IPS DF 19.7 (cell line): ENCODE results near the gene BCOR.

Experiments
- DNase-seq: peaks from one replicate; pipeline ENCODE4 v3.0.0-alpha.2; 2013; ENCODE audit warnings: low read depth, low spot score

The BCOR gene

DNA sequence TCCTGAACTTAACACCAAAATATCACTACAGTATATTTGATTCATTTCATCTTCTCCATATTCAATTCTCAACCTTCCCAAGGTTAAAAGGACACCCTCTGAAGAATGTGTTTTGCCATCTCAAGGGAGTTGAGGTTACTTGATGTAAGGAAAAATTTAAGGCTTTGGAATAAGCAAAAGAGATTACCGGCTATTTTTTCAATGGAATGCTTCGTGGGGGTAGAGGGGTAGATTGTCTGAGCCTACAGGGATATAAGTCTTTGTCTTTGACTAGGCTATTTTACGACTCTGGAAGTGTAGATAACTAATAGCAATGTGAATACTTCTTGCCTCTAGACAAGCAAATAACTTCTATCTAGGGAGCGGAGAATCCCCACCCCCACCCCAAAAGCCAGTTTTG lies 78.2 kb downstream of the BCOR start:
- no peak for DNase-seq

DNA sequence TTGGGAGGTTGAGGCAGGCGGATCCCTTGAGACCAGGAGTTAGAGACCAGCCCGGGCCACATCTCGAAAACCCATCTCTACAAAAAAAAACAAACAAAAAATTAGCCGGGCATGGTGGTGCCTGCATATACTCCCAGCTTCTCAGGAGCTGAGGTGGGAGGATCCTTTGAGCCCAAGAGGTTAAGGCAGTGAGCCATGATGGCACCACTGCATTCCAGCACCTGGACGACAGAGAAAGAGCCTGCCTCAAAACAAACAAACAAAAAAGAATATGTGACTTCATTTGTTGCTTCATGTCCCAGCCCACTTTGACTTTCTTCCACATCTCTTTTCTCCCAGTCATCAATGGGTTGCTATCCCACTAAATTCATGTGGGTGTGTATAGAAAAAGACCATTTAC lies 79.7 kb downstream of the BCOR start:
- DNase-seq, result no peak

DNA sequence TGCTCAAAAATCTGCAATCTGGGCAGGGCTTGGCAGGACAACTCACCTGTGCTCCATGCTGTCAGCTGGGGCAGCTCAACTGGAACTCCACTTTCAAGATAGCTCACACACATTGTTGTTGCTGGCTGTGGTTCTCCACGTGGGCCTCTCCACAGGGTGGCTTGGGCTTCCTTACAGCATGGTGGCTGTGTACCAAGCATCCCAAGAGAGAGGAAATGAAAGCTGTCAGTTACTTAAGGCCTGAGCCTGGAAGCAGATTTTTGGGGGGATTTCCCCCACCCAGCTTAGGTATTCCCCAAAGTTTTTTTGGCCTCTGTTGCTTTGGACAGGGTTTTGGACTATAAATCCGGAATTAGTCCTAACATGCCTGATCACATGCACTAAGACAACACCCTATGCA lies 81.0 kb downstream of the BCOR start:
- DNase-seq, result no peak

DNA sequence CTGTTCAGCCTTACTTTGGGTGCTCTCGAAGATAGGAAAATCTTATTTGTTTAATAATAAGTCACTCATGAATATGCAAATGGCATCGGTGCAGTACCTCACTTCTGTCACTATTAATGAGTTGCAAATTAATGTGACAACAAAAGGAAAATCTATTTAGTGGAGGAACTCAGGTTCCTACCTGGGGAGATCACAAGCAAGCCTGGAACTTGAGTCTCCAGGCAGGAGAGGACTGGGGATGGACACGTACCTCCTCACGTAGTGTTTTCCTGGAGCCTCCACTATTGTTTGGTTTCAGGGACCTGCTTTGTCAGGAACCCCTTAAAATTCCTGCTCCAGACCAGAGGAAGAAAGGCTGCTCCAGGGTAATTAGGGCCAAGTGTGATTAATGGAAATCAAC lies 82.1 kb downstream of the BCOR start:
- no peak for DNase-seq

DNA sequence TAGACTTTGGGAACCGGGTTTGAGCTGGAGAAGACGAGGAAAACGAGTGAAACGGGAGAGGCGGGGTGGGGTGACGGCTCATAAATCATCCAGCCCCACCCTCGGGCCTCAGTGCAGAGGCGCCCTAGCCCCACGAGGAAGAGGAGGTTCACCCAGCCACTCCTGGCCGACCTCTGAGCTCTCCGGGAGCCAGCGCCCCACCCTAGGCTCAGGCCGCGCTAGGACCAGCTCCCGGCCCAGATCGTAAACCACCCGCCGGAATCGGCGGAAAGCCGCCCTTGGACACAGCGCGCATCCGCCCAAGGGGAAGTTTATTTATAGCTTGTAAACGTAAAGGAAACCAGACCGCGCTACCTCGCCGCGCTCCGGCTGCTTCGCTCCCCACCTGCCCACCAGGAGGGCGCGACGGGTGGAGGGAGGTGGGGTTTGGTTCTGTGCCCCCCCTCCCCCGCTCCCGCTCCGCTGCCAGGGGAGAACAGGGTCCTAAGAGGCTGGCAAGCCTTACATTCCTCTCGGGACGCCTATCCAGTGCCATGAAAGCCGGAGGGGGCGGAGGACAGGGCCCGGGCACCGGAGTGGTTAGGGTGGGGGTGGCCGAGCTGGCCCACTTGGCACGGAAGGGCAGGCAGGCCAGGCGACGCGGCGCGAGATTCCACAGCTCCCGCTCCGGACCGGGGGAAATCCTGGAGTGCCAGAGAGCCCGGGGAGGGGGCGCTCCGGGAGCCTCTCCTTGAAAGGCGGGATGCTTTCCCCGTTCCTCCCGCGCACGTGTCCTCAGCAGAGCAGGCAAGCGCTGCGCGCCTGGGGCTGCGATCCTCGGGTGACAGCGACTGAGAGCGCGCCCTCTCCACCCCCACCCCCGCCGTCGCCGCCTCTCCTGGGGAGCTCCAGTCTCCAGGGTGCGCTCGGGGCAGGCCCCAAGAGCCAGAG lies 84.2 kb downstream of the BCOR start:
- no peak for DNase-seq

DNA sequence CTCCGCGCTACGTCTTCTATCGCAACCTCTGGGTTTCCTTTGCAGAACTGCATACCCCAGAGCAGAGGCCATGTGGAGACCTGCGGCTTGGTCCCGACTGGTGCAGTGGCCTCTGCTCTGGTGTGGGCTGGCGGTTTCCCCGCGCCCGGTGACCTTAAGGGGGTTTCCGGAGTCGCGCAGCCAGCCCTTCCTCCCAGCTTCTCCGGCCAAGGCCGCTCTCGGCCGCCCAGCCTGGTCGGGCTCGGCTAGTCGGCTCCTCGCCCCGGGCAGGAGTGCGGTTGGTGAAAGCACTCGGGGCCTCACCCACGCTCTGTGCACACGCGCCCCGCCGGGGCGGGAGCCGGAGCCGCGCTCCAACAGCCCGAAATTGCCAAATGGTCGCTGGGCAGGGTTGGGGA lies 84.9 kb downstream of the BCOR start:
- no peak for DNase-seq

DNA sequence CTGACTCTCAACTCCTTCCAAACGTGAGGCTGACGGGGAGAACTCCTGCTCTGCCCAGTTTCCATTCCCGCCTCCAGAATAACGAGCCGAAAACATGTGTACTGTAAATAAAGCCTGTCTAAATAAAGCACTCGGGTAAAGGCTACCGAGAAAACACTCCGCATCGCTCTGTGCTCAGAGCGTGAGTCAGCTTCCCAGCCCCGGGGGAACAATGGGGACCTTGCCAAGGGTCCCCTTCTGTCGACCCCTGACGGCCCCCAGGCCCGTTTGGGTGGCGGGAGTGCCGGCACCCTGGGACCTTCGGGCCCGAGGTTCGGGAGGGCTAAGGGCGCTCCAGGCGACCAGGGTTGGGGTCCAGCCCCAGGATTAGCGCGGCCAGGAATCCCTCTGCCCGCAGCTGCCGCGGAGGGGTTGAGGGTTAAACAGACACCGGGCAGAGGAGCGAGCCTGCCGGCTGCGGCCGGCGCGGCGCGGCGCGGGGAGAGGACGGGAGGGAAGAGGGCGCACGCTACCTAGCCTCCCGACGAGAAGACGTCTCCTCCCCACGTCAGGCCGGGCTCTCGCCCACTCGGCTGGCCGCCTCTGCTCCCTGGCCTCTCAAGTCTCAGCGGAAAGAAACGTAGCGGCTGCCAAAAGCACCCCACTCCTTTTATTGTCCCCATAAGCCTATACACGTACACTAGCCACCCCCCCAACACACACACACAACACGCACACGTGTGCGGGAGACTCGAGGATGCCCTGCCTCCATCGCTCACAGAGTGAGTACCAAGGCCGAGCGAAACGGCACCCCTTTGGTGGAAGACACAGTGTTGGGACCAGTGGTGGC lies 85.5 kb downstream of the BCOR start:
- DNase-seq, result no peak

DNA sequence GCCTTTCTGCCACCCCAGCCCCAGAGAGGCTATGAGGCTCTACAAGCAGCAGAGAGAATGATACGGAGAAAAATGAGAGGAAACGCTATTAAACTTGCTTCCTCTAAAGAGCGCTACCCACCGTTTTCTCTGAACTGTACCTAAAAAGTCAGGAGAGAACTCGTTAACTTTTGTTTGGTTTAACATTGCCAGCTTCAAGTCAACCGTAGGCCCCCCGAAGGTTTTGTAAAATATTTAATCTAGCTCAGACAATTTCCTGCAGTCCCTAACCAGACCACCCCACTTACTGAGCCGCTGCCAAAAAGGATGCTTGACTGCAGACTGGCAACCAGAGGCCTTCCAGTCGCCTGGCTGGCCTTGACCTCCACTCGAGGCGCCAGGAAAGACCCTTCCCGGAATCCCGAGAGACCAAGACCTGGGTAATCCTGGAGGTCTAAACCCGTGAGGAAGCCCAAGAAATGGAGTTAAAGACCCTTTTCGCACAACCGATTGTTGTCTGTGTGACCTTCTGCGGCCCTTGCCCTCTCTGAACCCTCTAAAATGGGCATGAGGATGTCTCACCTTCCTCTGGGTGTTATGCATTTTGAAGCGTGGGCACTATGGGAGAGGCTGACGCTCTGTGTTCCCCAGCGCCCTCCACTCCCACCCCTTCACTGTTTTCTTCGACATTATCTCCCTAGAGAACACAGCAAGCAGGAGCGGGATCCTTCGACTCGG lies 86.3 kb downstream of the BCOR start:
- no peak for DNase-seq

DNA sequence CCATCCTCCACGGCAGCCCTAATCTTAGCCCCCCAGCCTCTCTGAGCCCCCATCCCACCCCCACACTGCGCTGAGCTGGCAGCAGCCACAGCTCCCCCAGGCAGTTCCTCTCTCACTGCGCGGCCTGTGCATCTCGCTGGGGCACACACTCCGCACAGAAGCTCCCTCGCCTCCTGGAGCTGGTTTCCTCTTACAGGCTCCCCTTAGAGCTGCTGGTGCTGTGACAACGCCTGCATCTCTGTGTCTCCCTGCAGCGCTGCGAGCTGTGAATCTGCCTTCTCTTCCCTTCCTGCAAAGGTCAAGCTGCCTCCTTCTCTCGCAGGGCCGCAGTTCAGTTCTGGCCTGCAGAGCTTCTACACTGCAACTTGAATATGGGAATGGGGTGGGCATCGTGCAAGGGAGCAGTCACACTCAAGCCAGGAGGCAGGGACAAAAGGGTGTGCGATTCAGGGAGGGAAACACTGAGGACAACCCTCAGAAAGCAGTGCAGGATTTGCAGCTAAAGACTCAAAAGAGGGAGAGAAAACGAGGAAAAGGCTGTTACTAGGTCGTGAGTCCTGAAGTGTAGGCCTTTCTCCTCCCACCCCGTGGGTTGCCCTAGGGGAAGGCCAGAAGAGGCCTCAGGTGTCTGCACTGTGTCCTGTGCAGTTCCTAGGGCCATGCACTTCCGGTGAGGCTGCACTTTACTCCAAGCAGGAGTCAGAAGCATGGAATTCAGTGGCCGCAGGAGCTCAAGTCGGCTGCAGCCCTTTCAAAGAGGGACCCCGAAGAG lies 87.0 kb downstream of the BCOR start:
- no peak for DNase-seq

DNA sequence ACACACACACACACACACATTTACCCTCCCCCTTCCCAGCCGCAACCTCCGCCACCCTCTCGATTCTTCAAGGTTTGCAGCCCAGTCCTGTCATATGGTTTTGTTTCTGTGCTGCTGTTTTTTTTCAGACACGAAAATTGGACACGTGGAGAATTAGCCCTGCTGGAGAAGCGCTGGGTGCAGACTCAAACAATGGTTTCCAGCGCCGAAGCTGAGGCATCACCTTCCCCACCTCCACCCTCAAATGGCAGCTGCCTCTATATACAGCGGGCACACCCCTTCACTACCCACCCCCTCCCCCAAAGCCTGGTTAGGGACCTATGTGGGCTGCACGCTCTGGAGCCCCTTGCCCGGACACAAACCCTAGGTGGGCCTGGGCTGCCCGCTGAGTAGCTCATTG lies 87.9 kb downstream of the BCOR start:
- no peak for DNase-seq

DNA sequence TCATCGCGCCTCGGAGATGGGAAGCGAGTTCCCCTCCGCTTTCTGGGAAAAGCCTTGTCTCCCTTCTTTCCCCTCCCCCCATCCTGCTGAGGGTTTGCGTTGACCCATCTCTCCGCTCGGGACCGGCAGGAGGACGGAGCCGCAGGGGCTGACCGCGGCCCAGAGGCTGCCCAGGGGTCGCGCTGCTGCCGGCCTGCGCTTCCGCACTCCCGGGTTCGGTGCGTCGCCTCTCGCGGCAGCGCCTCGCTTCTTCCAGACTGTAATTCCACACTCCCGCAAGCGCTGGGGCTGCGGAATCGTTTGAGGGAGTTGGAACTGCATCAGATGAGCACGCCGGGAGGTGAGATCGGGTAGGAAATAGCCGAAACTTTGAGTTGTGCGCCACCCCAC lies 88.3 kb downstream of the BCOR start:
- DNase-seq, result no peak

DNA sequence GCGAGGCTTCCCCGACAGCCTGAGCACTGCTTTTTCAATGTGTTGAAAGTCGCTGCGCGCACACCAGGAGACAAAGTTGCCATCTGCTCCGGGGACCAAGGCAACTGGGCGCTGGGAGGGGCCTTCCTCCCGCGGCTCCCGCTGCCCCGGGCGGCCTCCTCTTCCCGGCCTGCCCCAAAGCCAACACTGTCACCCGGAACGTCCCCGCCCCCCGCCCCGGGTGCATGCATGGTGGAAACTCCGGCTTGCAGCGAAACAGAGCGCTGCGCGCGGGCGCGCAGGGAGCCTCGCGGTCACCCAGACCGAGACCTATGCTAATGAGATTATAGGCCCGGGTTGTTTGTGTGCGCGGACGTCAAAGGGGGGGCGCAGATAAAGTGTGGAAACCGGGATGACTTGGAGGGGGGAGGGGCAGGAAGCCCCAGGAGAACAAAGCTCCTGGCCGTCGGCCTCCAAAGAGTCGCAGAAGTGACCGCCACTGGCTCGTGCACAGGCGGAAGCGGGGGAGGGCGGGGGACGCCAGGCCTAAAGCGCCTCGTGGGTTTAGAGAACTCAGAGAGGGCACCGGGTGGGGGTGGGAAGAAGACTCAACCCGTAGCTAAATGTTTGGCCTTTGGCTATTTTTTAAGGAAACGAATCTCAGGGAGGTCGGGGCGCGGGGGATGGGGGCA lies 88.8 kb downstream of the BCOR start:
- DNase-seq, result no peak

DNA sequence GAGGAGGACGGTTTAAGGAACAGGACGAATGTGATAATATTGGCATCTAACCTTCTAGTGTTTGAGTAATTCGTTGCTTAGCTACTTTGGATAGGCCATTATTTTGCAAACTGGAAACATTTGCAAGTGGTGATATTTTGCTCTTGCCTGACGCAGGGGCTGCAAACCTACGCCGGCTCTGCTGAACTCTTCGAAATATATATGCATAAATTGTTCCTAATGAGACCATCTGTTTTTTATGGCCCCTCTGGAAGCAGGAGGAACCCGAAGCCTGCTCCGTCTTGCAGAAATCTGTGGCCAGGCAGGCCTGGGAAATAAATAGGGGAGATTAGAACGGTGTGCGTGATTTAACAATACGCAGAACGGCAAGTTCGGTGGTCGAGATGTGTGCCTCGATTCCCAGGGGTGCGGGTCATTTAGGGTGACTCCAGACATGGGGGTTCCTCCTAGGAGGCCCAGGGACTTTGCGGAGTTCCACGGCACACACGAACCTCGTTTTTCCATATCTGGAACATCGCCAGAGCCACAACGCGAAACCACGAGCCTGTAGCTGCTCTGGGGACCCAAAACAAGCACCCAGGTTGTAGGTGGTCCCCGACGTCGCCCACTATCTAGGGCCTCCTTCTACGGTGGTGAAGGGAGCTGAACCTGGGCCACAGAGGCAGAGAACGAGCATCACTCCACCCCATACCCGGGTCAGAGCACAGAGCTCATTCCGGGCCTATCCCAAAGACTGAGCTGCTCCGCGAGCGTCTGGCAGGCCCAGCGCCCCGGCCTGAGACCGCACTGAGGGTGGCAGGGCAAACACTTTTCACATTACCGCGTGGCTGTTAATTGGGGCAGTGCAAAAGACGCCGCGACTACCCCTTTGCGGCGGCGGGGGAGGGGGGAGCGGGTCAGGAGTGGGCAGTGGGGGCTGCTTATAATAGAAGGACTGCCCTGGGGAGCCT lies 89.7 kb downstream of the BCOR start:
- no peak for DNase-seq

DNA sequence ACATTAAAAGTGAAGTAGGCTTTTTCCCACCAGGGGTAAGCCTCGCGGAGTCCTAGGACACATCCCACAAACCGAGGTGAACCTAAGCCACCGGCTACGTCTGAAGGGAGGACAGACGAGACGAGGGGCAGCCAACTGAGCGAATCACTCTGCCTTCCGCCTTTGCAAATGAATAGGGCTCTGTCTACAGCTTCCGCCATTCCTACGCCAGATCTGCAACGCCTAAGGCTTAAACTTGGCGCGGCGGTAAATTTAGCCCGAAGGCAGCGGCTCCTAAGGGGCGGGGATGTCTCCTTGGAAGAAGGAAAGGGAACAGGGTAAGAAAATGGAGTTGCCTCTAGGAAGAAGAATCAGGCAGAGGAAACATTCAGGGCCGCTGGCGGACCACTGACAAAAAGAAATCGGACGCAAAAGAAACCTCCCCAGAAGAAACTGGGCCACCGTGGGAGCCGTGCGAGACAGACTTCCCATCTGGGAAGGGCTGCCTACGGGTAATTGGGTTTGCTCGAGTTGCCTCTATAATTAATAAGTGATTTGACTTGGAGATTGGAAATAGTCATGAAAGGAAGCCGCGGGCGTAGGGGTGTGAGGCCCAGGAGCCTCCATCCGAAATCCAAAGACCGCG lies 90.5 kb downstream of the BCOR start:
- no peak for DNase-seq

DNA sequence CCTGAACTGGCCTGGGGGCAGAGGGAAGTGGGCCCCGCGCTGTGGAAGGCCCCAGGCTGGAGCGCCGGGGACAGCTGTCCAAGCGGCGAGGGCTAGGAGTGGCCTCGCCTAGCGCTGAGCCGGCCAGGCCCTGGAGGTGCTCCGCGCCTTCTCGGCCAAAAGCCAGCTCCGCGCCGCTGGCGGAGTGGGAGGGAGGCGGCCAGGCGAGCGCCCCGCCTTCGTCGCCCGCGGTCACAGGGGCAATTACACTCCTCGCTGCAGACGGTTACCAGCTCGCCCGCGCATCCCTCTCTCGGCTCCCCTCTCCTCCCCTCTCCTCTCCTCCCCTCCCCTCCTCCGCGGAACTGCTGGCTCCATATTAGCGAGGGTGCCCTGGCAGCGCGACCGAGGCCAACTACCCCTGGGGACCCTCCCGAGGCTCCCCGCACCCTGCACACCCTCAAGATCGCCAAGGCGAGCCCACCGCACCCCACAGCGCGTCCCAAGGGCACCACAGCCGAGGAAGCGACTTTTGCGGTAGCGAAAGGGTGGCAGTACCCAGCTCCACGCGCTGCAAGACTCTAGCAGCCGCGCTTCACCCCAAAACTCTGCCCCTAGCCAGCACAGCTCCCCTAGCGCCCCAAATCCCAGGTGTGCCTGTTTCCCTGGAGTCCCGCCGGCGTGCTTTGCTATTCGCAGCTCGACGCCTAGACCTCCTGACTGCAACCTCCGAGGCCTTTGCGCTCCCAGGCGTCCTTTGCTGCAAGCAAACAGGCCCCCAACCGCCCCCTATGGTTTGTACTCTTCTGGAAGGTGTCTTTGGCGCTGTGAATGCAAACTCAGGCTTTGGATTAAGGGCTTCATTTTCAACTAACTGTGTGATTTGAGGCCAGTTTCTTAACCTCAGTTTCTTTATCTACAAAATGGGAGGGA lies 91.4 kb downstream of the BCOR start:
- no peak for DNase-seq

DNA sequence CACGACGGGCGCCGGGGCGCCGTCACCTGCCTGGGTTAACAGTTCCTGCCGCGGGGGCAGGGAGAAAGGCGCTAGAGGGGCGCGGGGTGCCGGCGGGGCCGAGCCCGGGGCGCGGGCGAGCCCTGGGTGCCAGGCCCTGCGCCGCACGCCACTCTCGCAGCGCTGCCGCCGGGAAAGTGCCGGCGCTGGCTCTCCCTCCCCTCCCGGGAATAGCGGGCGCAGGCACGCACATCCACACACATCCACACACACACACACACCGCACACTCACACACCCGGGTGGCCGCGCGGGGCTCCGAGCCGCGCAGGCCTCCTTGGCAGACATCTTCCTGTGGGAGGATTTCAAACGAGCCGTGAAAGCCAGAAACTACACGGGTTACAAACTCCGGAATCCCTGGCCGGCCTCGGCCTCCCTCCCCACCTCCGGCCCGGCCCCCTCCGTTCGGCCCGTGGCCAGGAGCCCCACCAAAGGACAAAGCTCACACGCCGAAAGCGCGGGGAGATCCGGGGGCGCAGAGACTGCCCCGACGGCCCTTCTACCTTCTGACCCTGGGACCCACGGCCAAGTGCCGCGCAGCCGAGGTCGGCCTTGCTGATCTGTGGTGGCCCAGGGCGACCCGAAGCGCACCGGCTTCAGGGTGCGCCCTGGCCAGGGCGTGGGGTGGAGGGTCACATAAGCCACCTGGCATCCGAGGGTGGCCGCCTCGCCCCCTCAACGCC lies 92.3 kb downstream of the BCOR start:
- DNase-seq, result no peak

DNA sequence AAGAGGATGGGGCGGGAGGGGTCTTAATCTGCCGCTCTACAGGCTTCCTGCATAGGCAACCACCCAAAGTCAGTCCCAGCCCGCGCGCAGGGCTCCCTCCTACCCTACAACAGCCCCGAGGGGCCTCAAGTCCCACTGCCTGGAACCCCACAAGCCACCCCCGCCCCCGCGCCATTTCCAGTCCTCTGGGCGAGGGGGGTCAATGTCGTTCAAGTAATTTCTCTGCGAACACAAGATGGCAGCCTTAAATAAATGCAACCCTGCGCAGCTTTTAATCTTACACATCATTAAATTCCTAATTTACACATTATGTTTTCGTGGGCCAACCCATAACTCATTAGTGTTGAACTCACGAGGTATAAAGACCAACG lies 92.9 kb downstream of the BCOR start:
- no peak for DNase-seq

DNA sequence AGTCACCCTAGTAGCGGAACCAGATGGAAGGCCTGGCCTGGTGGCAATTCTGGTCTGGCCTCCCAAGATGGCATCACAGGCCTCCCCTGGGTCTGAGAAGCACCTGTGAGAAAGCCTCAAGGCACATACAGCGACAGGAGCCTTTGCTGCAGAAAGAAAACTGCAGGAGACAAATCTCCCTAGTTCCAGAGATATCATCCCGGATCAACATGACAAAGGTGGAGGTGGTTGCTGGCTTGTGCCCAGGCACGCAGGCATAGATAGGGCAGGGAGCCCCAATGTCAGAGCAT lies 93.6 kb downstream of the BCOR start:
- DNase-seq, result no peak
